CD4-positive, alpha-beta T cell treated with Interleukin-12 subunit alpha and Interleukin-12 subunit beta, for 1 hour (primary cell): ENCODE measurements around the gene LCMT1.

Experiments
- DNase-seq: peaks from one replicate; pipeline ENCODE4 v3.0.0-alpha.2; 2020

Gene LCMT1

GRCh38 chr16:25212636-25213035 lies 101.1 kb downstream of the LCMT1 start:
- no peak for DNase-seq

DNA sequence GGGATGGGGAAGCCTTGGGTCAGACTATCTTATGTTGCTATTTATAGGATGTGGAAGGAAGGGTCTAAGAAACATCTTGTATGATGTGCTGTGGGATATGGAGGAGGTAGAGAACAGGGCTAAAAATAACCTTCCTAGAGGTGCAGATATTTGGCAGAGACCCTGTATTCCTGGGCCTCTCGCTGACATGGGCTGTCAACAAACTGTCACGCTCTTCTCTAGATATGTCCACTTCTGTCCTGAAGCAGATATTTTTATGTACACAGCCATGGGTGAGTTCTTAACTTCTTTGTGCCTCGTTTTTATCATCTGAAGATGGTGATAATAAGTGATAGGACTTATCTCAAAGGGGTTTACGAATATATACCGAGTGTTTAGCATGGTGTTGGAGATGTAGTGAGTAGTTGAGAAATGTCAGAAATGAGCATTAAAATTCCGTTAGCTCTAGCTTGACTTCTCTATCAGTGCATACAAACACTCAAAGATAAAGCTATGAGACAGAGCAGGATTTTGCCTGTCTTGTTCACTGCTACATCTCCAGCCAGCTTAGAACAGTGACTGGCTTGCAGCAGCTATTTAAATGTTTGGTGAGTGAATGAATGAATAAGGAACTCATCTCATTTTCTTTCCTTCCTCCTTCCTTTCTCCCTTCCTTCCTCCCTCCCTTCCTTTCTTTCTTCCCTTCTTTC lies 102.3 kb downstream of the LCMT1 start:
- DNase-seq: no peak

- no peak for DNase-seq
Observed at GRCh38 chr16:25217112-25217511, 105.6 kb downstream of the LCMT1 start.

GRCh38 chr16:25217921-25218320 lies 106.4 kb downstream of the LCMT1 start:
- DNase-seq: no peak

DNA sequence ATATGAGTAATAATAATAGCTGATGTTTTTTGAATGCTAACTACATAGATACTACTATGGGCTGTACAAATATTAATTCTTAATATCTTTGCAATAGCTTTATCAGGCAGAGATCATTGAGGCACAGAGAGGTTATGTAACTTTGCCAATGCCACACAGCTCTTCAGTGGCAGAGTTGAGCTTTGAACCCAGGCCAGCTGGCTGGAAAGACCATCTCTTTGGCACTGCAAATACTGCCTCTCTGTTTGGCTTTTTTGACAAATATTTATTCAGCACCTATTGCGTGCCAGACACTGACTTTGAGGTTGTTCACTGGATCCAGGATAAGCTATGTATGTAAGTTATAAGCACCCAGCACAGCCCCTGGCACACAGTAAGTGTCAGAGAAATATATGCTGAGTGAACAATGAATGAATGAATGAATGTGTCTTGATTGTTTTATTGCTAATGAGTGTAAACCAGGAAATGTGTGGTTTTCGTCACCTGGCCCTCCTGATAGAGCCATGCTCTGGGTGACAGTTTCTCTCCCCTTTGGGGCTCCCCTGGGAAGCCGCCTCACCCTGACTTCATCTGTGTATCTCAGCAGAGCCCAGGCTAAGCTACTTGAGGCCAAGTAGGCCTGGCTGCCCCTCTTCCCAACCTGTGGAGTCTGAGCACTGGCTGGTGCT lies 107.7 kb downstream of the LCMT1 start:
- no peak for DNase-seq

- DNase-seq: no peak
Observed at GRCh38 chr16:25222959-25223358, 111.4 kb downstream of the LCMT1 start.

GRCh38 chr16:25223964-25224363 lies 112.4 kb downstream of the LCMT1 start:
- DNase-seq: no peak

DNA sequence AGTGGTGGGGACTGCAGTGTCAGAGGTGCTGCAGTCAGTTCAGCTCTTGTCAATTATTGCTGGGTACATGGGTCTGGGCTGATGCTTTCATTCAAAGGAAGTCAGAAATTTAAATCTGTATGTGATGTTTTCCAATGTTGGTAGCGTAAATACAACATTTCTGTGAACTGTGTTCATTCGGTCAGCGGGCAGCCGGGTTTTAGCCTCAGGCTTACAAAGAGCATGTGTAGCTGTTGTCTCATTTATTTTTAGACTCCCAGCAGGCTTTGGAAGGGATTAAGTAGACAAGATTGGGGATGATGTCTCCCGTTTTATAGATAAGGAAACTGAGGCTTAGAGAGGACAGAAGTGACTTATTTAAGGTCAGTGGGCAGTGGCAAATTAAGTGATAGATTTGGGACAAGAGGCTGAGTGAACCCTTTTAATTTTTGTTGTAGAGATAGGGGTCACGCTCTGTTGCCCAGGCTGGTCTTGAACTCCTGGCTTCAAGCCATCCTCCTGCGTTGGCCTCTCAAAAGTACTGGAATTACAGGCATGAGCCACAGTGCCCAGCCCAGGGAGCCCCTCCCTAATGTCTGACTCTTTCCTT lies 113.3 kb downstream of the LCMT1 start:
- DNase-seq: no peak
